Limb (tissue), 2 donors: ENCODE measurements around the gene BACE1-AS.

Experiments
- DNase-seq, 2 donors: peaks; one replicate each; pipeline ENCODE4 v3.0.0-alpha.2; 2016; ENCODE audit errors: extremely low spot score in 2 of 2

The BACE1-AS gene

DNA sequence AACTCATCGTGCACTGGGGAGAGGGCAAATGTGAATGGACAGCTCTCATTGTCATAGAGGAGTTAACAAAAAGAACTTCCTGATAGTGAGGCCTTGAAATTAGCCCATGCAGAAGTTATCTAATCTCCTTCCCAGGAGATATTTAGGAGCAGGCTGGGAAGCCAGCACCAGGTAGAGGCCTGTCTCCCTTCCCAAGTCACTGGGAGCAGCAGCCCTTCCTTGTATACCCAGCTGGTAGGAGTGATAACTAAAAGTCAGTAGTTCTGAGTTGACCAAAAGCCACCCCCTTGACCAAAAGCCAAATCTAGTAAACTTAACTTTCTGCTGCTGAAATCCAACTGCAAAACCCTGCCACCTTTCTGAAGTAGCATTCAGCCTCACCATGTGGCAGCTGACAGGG is 1.4 kb upstream of the BACE1-AS start:
- DNase-seq = no peak

DNA sequence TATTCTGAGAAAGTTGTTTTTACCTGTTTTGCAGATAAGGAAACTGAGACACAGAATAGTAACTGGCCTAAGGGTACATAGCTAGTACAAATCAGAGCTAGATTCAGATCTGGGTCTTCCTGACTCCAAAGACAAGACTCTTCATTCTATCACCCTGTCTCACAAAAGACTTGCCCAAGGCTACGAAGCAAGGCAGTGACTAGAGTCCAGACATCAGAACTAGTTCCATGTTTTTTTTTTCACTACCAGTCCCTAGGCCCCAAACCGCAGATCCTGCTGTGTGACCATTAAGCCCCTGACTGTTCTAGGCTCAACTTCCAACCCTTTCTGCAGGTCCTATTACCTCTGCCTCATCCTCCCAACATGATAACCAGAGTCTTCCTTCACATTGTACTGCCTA is 1.5 kb downstream of the BACE1-AS start:
- no peak for DNase-seq

DNA sequence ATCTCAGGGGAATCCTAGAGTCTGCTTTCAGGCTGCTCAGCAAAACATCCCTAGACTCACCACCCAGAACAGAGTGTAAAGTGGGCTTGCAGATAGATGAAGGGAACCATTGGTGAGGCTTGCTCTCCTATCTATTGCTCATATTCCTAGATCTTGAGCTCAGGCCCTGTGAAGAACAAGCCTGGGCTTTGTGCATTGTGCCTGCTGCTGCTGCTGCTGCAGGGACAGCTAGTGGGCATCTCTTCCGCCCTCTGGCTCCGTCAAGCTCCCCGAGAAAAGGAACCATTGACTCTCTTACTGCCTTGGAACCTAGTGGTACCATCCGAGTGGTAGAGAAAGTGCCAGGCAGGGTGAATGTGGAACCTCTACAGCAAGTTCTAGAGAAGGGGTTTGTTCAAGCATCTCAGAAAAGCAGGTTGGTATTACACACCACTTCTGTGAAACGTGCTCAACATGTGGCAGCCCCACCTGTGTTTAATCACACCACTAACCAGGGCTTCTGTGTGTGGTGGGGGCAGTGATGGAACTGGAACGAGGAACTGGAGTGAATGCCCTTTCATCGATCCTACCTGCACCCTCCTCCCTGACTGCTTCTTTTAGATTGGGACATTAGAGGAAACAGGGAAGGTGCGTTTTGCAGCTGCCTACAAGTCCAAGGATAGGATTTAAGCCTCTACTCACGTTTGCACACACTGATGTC is 4.4 kb downstream of the BACE1-AS start:
- no peak for DNase-seq

DNA sequence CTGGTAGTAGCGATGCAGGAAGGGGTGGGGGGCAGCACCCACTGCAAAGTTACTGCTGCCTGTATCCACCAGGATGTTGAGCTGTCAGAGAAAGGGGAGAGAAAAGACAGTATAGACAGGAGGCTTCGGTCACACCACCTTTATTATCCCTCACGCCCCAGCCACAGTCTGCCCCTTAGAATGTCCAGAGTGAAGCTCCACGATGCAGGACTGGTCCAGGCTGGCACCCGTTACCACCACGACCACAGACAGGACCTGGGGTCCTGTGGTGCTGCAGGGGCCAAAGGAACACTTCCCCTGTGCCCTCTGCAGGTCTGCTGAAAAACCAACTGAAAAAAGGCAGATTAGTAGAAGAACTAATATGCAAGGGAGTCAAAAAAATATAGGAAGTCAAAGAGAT is 5.7 kb downstream of the BACE1-AS start:
- no peak for DNase-seq

DNA sequence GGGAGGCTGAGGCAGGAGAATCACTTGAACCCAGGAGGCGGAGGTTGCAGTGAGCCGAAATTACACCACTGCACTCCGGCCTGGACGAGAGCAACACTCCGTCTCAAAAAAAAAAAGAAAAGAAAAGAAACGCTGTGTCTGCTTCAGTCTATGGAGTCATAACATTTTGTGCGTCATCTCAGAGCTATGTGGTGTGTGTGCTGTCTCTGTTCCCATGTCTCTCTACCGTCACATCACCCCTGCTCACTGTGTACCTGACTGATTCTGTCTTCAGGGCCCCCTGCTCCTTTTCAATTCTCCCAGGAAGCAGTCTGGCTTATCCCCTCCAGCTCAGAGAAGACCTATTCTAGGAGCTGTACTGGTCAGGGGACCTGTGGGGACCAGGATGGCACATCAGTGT is 7.0 kb downstream of the BACE1-AS start:
- no peak for DNase-seq

- peak in 1 of 2 donors; percentile 40 for DNase-seq
Measured at GRCh38 chr11:117299351-117300282, 8.5 kb downstream of the BACE1-AS start.

DNA sequence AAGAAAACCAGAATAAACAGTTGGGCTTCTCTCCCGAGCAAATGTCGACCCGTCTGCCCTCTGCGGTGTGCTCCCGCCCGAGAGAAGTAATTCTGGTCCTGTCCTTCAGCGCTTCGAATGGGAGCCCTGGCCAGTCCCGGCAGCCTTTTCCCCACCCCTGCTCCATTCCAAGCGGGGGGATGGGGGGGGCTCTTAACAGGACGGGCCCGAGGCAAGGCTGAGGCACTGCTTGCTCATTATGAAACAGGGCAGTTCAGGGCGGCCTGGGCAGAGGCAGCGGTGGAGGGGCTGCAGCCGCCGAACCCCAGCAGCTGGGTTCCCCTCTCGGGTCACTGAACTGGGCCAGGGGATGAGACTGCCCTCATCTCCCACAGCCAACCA is 9.1 kb downstream of the BACE1-AS start:
- DNase-seq = peak in 1 of 2 donors; percentile 67

- no peak for DNase-seq
Measured at GRCh38 chr11:117300773-117301172, 9.6 kb downstream of the BACE1-AS start.

- no peak for DNase-seq
Measured at GRCh38 chr11:117302228-117302627, 11.1 kb downstream of the BACE1-AS start.

- no peak for DNase-seq
Measured at GRCh38 chr11:117303101-117303500, 12.0 kb downstream of the BACE1-AS start.

DNA sequence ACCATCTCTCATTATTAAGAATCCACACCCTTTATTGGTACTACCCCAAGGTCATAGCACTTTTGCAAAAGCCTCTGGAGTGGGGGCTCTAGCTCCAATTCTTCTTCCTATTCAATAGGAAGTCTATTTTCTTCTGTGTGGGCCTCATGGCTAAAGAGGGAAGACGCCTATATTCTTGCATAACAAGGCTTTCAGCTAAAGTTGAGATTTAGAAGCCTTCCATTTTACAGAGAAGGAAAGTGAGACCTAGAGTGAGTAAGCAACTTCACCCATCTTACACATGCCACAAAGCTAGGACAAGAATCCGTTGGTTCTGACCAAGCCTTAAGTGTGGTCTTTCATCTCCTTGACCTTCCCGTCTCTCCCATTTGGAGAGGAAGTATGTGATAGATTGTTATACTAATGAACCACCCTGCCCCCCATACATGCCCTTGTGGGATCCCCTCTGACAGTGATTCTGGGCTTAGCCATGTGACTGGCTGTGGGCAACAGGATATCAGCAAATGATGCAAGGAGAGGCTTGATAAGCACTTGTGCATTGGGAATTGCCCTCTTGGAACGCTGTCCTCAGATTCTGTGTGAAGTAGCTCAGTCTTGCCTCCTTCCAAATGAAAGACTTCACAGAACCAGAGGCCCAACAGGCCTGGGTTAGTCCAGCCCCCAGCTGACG is 12.6 kb downstream of the BACE1-AS start:
- no peak for DNase-seq

DNA sequence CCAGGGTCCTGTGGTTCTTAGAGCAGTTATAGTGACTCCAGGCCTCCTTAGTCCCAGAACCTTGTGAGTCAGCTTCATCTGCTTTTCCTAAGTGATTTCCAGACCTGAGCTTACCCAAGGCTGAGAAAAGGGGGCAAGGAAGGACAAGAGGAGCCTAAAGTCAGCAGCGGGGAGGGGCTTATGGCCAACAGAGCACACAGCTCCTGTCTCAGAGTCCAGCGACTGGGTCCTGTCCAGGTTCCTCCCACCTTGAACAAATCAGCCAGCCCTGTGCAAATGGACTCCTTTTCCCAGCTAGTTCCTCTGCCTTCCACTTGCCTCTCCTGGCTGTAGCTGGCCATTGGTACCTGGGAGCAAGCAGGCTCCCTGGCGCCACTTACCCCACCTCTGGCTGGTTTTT is 14.0 kb downstream of the BACE1-AS start:
- DNase-seq = no peak

DNA sequence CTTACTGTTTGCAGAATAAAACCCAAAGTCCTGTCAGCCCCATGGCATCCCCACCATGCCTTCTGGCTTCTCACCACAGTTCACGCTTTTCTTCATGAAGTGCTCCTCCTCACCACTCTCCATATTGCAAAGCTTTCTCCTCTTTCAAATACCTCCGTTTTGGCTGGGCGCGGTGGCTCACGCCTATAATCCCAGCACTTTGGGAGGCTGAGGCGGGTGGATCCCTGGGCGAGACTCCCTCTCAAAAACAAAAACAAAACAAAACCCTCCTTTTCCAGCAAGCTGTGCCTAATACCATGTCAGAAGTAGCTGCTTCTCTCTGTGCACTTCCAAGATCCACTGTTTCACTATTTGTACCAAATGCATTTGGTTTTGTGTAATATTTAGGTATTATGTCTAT is 18.2 kb downstream of the BACE1-AS start:
- DNase-seq = no peak

GRCh38 chr11:117313091-117313490 is 21.9 kb downstream of the BACE1-AS start:
- DNase-seq = no peak

DNA sequence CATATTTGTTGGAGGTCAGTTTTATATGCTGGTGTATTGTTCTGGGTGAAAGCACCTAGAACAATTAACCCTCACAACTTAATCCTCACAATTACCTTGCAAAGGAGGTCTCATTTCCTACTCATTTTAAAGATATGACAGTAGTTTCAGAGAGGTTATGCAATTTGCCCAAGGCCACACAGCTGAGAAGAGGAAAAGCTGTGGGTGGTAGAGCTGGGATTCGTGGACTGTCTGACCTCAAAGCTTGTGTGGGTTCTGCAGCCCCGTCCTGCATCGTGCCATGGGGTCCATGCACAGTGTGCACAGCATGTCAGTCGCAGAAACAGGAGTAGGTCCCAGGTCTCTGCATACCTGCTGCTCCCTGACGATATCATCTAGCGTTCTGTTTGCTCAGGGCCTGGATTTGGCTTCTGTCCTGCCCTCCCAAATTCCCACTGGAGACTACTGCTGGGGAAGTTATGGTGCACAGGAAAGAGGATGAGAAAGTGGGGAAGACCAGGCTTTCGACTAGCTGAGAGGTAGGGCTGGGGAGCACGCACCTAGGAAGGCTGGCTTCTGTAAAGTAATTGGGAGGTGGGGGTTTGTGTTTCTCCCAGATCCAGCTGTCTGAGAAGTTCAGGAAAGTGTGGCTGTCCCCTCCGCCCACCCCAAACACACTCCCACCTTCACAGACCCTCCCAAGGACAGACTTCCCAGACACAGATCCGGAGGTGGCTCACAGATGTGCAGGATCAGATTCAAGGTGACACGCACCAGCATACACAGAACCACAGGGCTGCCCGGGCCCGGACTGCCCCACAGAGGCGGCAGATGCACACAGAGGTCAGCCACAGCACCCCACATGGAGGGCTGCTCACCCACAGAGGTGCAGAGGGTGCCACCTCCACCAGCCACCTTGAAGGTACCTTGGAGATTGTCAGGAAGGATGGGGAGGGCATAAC is 23.0 kb downstream of the BACE1-AS start:
- DNase-seq = no peak

DNA sequence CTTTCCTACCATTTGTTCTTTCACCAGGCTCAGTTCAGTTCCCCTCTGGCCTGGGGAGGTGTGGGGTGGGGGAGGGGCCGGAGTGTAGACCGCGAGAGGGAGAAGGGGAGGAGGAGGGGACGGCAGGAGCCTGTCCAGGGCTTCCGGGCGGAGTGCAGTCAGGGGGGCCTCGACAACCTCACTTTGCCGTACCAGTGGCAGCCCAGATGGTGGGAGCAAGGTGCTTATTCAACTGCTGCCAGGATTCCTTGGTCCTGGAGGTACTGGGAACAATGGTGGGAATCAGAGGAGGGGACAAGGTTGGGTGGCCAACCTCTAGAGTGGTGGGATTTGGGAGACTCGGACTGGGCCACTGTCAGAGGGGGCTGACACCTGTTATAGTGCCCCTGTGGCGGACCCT is 23.7 kb downstream of the BACE1-AS start:
- peak in 1 of 2 donors; percentile 39 for DNase-seq

DNA sequence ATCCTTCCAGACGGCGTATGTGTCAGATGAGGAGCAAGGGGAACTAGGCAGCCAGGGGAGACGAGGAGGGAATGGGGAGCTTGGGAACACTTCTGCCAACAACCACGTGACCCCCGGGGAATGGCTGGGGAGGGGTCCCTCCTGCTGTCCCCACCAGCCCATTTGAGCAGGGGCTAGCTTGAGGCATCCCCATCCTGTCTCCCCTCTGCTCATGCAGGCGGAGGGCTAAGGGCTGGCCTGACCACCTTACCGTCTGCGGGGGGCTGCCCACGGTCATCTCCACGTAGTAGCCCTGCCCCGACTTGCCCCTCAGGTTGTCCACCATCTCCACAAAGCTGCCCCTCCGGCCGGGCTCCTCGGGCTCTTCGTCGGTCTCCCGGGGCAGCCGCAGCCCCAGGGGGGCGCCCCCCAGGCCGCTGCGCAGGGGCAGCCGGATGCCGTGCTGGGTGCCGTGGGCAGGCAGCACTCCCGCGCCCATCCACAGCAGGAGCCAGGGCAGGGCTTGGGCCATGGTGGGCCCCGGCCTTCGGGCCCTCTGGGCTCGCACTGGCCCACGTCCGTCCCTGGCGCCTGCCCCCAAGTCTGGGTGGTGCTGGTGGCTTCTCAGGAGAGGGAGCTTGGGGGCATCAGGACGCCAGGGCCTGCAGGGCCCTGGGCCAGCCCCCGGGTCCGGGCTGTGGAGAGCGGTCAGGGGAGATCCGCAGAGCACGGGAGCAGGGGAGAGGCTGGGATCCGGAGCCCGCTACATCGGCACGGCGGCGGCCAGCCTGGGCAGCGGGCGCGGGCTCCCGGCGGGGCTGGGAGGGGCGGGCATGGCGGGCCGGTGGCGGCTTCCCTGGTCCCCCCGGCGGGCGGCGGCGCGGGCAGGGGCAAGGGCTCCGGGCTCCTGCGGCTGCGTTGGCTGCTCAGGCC is 24.4 kb downstream of the BACE1-AS start:
- peak in 1 of 2 donors; percentile 42 for DNase-seq

DNA sequence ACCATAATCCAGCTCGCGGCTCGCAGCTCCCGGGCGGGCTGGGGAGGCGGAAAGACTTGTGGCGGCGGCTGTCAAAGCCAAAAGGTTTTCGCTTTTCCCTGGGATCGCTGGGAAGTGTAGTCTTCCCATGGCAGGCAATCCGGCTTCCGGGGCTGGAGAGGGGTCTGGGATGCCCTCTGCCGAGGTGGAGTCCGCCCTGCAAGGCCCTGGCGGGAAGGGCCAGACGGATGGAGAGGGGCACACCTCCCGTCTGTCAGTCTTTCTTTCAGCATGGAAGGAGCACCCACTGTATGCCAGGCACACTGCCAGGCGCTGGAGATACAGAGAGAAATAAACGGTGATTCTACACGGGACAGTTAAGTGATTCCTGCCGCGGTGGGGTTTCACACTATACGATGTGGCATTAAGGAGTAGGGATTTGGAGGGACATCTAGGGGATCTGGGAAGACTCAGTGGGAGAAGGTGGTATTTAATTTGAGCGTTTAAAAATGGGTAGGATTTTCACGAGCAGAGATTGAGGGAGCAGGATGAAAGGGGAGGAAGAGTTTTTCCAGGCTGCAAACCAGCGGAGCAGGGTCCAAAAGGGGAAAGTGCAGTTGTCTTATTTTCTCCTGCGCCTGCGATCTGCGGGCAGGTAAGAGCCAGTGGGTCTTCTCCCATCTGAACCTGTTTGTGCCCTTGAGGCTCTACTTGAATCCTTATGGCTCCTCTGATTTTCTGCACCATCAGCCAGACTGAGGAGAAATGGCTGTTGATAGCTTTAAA is 25.2 kb downstream of the BACE1-AS start, which contains the start of gene BACE1:
Gene BACE1 (minus strand): TSS at position 60 of the 765 bp plus-strand sequence. CDS start 461 bp downstream, outside the sequence.
- peak; percentile 86 to 89 for DNase-seq

- no peak for DNase-seq
Measured at GRCh38 chr11:117318738-117319137, 27.6 kb downstream of the BACE1-AS start.
